ENCODE measurements around the gene GLIS1. TPM values are rescaled to one million over a fixed set of nuclear protein-coding genes. Genes with fewer than 3 reads are reported as not detected.

The GLIS1 gene
- total and polyA plus RNA-seq, 11 donors: 0.06 to 0.35 (median 0.13) TPM; not detected in 6

- peaks cover 0 to 6% (median 0%) of the 10 kb centered on the region in 9 donors for H3K27me3 ChIP-seq
- WGBS, 4 donors: 78 to 89% (median 85%) methylated on average over 8 of the region's 8 CpGs
- no peaks in the 10 kb centered on the region for H3K9me3 ChIP-seq
- H3K4me3 ChIP-seq: no peak overlapping the region
- H3K4me1 ChIP-seq: peaks cover 0 to 8% (median 0%) of the 10 kb centered on the region in 12 donors
- no peak overlapping the region for H3K27ac ChIP-seq
- TF ChIP-seq CTCF (IDR thresholded peaks at IDR 0.05) (no peak), POLR2A (IDR thresholded peaks at IDR 0.05) (no peak)
- peak in 1 of 5 donors; percentile 20 for DNase-seq
- ATAC-seq: no peak
- intact Hi-C loops (cut with DNase I): no loop called here
- no peaks in the 10 kb centered on the region for H3K36me3 ChIP-seq
Measured at GRCh38 chr1:53582211-53583020, 156.5 kb downstream of the GLIS1 start.

GRCh38 chr1:53581476-53581875 lies 157.5 kb downstream of the GLIS1 start:
- DNase-seq (peak in 1 of 5 donors; percentile 33), ATAC-seq (no peak)
- Histone ChIP-seq H3K27ac (no peak overlapping the region), H3K36me3 (no peaks in the 10 kb centered on the region), H3K4me1 (peaks cover 0 to 8% (median 0%) of the 10 kb centered on the region in 12 donors), H3K27me3 (peaks cover 0 to 6% (median 0%) of the 10 kb centered on the region in 9 donors), H3K4me3 (no peak overlapping the region), H3K9me3 (no peaks in the 10 kb centered on the region)
- WGBS, 4 donors: 85 to 89% (median 88%) methylated on average over 4 of the region's 4 CpGs
- intact Hi-C loops (cut with DNase I): no loop called here
- TF ChIP-seq POLR2A (IDR thresholded peaks at IDR 0.05) (no peak), CTCF (IDR thresholded peaks at IDR 0.05) (no peak)

GRCh38 chr1:53580739-53581475 lies 158.1 kb downstream of the GLIS1 start:
- intact Hi-C loops (cut with DNase I): no loop called here
- ATAC-seq: no peak
- H3K27me3 ChIP-seq: peaks cover 0 to 6% (median 0%) of the 10 kb centered on the region in 9 donors

More at GRCh38 chr1:53580739-53581475, 158.1 kb downstream of the GLIS1 start:
- no peak overlapping the region for H3K27ac ChIP-seq
- no peaks in the 10 kb centered on the region for H3K9me3 ChIP-seq
- WGBS, 4 donors: 82 to 91% (median 85%) methylated on average over 9 of the region's 9 CpGs
- peaks cover 0 to 8% (median 0%) of the 10 kb centered on the region in 12 donors for H3K4me1 ChIP-seq
- no peak for TF ChIP-seq CTCF (IDR thresholded peaks at IDR 0.05)
- TF ChIP-seq POLR2A (IDR thresholded peaks at IDR 0.05): no peak
- no peaks in the 10 kb centered on the region for H3K36me3 ChIP-seq
- peak in 1 of 5 donors; percentile 6 for DNase-seq
- no peak overlapping the region for H3K4me3 ChIP-seq

Data from heart left ventricle (tissue), 16 donors.